ENCODE results near the gene ARHGAP31.

ARHGAP31 gene

GRCh38 chr3:119375510-119375909, 81.3 kb downstream of the ARHGAP31 start:
- TF ChIP-seq REST (IDR thresholded peaks at IDR 0.05; ENCODE audit: insufficient read depth in 1 of 2, low read depth in 2 of 2, low read length in 2 of 2) (no peak), FOXP2 (optimal IDR thresholded peaks at IDR 0.05; ENCODE audit: borderline replicate concordance, extremely low read depth, extremely low read length, insufficient read depth) (no peak), POLR2AphosphoS5 (IDR thresholded peaks at IDR 0.05; ENCODE audit: low read depth, low read length) (no peak), TAF1 (IDR thresholded peaks at IDR 0.05; ENCODE audit: borderline replicate concordance, insufficient read depth, low read length) (no peak), SIN3A (IDR thresholded peaks at IDR 0.05; ENCODE audit: borderline replicate concordance, insufficient read depth, low read length) (no peak)

- TF ChIP-seq TAF1 (IDR thresholded peaks at IDR 0.05; ENCODE audit: borderline replicate concordance, insufficient read depth, low read length): no peak
- TF ChIP-seq POLR2AphosphoS5 (IDR thresholded peaks at IDR 0.05; ENCODE audit: low read depth, low read length): no peak
- no peak for TF ChIP-seq SIN3A (IDR thresholded peaks at IDR 0.05; ENCODE audit: borderline replicate concordance, insufficient read depth, low read length)
- no peak for TF ChIP-seq REST (IDR thresholded peaks at IDR 0.05; ENCODE audit: insufficient read depth in 1 of 2, low read depth in 2 of 2, low read length in 2 of 2)
- no peak for TF ChIP-seq FOXP2 (optimal IDR thresholded peaks at IDR 0.05; ENCODE audit: borderline replicate concordance, extremely low read depth, extremely low read length, insufficient read depth)
Observed at GRCh38 chr3:119376758-119377157, 82.6 kb downstream of the ARHGAP31 start.

- TF ChIP-seq POLR2AphosphoS5 (IDR thresholded peaks at IDR 0.05; ENCODE audit: low read depth, low read length) (no peak), SIN3A (IDR thresholded peaks at IDR 0.05; ENCODE audit: borderline replicate concordance, insufficient read depth, low read length) (no peak), FOXP2 (optimal IDR thresholded peaks at IDR 0.05; ENCODE audit: borderline replicate concordance, extremely low read depth, extremely low read length, insufficient read depth) (no peak), REST (IDR thresholded peaks at IDR 0.05; ENCODE audit: insufficient read depth in 1 of 2, low read depth in 2 of 2, low read length in 2 of 2) (no peak), TAF1 (IDR thresholded peaks at IDR 0.05; ENCODE audit: borderline replicate concordance, insufficient read depth, low read length) (no peak)
Observed at GRCh38 chr3:119378259-119378803, 84.1 kb downstream of the ARHGAP31 start.

- TF ChIP-seq POLR2AphosphoS5 (IDR thresholded peaks at IDR 0.05; ENCODE audit: low read depth, low read length) (no peak), FOXP2 (optimal IDR thresholded peaks at IDR 0.05; ENCODE audit: borderline replicate concordance, extremely low read depth, extremely low read length, insufficient read depth) (no peak), SIN3A (IDR thresholded peaks at IDR 0.05; ENCODE audit: borderline replicate concordance, insufficient read depth, low read length) (no peak), TAF1 (IDR thresholded peaks at IDR 0.05; ENCODE audit: borderline replicate concordance, insufficient read depth, low read length) (no peak), REST (IDR thresholded peaks at IDR 0.05; ENCODE audit: insufficient read depth in 1 of 2, low read depth in 2 of 2, low read length in 2 of 2) (no peak)
Observed at GRCh38 chr3:119380697-119381096, 86.5 kb downstream of the ARHGAP31 start.

All from PFSK-1 (cell line).